NCI-H1436 (cell line): ENCODE measurements around the gene CD27.
"Not testable (repeated sequence)": the region's sequence is repeated elsewhere in the genome, so short reads cannot be mapped to it uniquely, and the experiment has no call there.

Experiments
- DNase-seq: peaks from one replicate; lab custom pipeline; 2025; lab: John Stamatoyannopoulos, UW

CD27 gene

DNA sequence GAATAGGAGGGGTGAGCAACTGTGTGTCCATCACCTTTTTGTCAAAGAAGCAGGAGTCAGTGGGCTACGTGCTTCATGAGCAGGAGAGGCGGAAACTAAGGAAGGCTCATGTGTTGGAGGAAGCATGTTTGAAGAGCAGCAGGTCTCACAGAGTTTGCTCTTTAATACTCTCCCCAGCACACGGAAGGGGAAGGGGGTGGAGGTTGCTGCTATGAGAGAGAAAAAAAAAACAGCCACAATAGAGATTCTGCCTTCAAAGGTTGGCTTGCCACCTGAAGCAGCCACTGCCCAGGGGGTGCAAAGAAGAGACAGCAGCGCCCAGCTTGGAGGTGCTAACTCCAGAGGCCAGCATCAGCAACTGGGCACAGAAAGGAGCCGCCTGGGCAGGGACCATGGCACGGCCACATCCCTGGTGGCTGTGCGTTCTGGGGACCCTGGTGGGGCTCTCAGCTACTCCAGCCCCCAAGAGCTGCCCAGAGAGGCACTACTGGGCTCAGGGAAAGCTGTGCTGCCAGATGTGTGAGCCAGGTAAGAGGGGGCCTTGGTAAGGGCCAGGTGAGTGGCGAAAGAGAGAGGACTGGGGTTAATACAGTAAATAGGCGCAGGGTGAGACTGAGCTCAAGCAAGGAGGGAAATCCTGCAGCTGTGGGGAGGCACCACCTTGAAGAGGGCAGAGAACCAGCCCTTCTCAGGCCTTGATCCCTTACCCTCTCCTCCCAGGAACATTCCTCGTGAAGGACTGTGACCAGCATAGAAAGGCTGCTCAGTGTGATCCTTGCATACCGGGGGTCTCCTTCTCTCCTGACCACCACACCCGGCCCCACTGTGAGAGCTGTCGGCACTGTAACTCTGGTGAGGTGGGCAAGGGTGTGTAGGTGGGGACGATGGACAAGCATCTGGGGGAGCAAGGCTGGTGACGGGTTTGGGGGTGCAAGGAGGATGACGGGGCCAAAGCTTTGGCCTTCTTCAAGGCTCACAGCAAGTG is at the start of gene CD27:
CD27 (plus strand) TSS at position 252 of the 985 bp plus-strand sequence; CDS start at position 393, 141 bp downstream.
- DNase-seq = no peak

DNA sequence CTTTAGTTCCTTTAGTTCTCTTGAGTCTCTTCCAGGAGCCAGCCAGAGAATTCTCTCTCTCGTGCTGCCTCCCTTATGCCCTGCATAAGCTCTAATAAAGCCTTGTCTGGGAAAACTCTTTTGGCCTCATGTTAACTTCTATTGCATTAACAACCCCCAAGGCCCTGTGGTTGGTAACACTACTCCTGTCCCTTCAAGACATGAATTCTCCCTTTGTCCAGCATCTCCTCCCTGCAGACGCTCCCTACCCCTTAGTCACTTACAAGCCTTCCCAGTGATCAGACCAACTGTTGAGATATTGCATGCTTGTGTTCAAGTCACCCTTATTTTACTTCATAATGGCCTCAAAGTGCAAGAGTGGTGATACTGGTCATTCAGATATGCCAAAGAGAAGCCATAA is 48.7 kb upstream of the CD27 start:
- DNase-seq = no peak

DNA sequence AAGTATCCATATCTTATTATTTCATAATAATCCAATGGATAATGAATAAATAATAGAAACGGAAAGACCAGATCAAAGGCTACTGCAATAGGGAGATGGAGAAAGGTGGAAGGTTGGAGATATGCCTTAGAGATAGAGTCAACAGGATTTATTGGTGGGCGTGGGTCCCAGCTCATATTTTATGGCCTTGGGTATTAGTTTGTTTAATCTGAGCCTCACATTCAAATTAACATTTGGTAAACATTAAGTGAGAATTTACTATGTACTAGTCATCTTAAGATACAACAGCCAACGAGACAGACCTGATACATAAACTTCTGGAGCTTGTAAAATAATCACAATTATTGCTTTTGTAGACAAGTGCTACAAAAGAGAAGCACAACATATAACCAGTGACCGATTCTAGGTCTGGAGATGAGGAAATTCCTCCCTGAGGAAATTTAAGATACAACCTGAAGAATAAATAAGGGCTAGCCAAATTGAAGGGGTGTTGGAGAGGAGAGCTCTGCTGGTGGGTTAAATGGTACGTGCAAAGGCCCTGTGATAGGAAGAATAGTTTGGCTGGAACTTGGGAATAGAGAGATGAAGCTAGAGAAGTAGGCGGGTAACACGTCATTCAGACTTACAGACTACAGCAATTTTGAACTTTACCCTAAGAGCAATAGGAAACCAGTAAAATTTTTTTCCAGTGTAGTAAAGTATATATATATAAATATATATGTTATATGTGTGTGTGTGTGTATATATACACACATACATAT is 44.7 kb upstream of the CD27 start:
- no peak for DNase-seq

DNA sequence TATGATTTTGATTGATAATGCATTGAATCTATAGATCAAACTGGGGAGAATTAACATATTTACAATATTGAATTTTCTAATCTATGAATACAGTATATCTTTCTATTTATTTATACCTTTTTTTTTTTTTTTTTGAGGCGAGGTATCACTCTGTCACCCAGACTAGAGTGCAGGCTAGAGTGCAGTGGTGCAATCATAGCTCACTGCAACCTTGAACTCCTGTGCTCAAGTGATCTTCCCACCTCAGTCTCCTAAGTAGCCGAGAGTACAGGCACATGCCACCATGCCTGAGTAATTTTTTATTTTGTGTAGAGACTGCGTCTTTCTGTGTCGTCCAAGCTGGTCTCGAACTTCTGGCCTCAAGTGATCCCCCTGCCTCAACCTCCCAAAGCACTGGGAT is 40.4 kb upstream of the CD27 start:
- DNase-seq = no peak

DNA sequence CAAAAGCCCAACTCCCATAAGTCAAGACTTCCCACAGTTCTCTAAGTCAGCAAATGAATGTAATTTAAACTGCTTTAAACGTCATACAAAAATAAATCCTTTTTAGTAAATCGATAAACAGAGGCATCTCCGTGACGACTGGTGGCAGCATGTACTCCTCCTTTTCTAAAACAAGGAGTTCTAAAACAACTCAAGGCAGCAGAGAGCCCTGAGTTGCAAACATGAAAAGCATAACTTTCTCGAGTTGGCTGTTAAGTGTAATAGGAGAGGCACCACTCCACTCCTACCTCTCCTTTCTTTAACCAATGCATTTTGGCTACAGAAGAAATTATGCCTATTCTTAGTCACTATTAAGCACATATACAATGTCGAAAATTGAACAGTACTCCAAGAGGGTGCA is 38.8 kb upstream of the CD27 start:
- no peak for DNase-seq

DNA sequence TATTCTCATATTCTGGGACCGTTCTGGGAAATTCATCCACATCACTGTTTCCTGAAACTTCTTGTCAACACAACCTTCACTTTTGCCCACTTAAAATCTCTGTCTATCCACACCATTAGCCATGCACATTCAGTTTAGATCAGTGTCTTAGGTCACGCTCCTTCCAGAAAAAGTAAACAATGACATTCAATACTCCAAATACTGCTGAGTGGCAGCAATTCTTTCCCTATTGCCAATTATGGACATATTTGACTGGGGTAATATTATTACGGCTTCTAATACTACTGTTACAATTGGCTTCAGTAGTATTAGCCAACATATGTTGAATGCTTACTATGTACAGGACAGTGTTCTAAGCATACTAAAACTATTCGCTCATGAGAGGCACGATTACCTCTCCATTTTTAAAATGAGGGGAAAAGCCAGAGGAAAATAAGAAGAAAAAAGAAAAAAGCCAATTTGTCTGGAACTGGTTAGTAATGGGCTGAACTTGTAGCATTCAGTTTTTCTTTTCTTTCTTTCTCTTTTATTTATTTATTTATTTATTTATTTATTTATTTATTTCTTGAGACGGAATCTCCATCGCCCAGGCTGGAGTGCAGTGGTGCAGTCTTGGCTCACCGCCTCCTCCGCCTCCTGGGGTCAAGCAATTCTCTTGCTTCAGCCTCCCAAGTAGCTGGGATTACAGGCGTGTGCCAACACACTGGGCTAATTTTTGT is 37.4 kb upstream of the CD27 start:
- DNase-seq = no peak

DNA sequence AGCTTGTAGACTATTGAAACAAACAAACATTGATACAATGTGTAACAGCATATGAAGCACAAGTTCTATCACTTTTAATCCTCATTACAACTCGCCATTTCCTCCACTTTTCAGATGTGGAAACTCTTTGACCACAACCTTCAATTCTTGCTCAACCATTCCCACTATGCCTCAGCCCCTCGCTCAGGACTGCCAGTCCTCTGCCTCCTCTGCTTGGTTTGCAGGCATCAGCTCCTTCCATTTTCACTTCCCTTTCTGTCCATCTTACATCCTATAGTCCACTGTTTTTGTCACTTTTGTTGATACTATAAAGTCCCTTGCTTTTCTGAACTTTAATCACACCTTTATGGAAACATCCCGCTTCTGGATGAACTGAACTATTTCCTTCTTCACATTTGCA is 28.2 kb upstream of the CD27 start:
- DNase-seq = no peak

DNA sequence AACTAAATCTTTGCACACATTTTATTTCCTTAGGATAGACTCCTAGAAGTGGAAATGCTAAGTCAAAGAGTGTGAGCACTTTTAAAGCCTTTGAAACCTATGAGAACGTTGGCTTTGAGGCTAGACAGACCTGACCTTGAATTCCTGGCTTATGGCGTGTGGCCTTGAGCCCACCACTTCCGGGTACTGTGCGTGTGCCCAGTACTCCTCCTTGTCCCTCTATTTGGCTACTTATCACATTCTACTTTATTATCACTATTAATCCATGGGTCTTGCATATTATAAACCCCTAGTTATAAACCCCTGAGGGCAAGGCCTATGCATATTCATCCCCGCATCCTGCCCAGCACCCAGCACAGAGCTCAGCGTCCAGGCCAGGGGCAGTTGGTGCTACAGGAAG is 26.0 kb upstream of the CD27 start:
- no peak for DNase-seq

DNA sequence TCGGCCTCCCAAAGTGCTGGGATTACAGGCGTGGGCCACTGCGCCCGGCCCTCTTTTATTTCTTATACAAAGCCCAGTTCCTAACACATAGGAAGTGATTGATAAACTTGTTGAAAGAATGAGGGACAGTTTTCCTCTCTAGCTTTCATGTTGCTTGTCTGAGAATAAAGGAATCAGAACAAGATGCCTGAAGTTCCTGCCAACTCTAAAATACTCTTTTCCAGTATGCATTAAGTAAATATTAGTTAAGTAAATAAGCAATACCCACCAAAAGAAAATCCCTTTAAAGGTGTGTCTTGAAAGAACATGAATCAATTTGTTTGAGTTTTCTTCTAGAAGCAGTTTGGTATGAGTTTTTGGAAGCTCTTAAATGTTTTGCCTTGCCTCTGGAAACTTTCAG is 24.4 kb upstream of the CD27 start:
- DNase-seq = no peak

DNA sequence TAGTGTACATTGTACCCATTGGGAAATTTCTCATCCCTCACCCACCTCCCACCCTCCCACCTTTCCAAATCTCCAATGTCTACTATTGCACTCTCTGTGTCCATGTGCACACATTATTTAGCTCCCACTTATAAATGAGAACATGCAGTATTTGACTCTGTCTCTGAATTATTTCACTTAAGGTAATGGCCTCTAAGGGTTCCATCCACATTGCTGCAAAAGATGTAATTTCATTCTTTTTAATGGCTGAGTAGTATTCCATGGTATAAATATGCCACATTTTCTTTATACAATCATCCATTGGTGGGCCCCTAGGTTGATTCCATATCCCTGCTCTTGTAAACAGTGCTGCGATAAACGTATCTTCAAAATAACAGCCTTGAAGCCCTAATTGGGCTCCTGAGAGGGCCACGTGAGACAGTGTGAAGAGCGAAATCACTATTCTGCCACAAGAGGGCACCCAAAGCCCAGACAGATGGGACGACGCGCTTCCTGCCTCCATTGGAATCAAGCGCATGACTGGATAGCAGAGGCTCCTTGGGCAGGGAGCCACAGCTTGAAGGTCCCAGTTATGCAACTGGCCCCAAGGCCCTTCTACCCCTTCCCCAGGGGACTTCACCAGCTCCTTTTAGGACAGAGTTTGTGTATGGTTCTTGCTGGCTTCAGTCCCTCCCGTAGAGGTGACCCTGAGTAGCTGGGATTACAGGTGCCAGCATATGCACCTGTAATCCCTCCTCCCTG is 21.3 kb upstream of the CD27 start:
- DNase-seq = peak; percentile 86

DNA sequence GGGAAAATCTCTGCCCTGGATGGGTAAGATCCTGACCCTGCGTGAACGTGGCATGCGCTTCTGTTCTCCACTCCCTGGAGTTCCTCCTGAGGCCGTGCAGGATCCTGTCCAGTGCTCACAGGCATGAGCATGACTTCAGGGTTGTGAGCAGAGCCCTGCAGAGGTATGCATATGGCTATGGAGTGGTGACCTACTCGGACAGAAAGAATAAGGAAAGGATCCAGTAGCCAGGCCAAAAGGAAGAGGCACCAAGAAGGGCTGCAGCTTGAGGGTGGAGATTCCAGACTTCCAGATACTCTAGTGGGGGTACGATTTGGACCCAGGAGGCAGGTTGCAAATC is 20.8 kb upstream of the CD27 start:
- no peak for DNase-seq

DNA sequence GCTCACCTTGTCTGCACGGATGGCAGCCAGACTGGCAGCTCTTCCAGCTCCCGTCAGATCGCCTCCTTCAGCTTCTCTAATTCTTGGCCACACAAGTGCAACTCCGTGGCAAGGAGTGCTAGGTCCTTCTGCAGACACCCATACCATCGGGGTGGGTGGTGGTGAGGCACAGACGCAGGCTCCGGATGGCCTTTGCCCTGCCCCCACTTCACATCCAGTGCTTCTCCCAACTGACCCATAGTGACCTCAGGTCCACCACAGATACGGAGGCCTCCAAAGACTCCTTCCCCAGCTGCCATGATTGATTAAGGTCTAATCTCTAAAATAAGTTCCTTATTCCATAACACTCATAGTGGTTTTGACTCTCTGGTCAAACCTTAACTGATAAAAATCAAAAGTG is 19.9 kb upstream of the CD27 start:
- no peak for DNase-seq

DNA sequence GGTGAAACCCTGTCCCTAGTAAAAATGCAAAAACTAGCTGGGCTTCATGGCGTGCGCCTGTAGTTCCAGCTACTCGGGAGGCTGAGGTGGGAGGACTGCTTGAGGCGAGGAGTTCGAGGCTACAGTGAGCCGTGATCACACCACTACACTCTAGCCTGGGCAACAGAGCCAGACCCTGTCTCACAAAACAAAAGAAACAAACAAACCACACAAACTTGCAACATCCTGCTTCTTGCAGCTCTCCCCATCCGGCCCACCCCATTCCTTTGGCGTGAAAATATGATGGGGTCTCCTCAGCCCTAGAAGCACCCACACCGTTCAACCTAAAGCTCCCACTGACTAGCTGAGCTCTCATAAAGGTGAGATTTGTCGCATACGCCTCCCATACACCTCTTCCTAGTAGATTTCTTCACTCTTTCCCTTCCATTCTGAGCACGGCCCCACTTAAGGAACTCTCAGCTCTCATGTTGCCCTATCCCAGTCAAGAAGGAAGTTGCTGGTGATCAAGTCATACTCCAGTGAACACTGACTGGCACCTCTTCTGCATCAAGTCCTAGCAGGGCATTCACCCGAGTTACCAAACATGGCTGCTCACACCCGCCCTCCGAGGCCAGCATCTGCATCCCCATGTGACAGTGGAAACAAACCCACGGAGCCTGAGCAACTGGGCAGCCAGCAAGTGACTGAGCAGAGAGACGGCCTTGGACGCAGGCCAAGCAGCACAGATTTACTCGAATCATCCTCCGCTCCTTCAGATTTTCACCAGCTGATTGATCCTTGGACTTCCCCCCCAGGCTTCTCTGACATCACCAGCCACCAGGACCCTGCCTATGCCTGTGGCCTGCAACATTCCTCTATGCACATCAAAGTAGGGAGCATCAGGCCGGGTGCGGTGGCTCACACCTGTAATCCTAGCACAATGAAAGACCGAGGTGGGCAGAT is 18.9 kb upstream of the CD27 start:
- DNase-seq = no peak

DNA sequence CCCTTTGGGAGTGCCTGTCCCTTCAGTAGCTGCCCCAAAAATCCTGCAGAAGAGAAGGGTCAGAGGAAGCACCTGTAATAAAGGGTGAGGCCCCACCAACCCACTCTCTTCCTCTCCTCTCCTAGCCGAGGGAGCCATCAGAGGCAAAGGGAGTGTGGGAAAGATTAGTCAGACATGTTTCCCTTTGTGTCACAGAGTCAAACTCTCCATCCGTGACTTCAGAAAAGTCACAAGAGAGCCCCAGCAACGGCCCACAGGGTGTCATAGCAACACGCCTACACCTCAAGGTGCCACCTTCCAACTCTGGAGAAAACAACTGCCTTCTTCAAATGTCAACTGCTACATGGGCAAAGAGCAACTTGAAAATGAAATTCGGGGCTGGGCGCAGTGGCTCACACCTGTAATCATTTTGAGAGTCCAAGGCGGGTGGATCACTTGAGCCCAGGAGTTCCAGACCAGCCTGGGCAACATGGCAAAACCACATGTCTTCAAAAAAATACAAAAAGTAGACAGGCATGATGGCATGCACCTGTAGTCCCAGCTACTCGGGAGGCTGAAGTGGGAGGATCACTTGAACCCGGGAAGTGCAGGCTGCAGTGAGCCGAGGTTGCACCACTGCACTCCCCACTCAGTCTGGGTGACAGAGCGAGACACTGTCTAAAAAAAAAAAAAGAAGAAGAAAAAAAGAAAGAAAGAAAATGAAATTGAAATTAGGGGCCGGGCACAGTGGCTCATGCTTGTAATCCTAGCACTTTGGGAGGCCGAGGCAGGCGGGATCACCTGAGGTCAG is 17.7 kb upstream of the CD27 start:
- DNase-seq = no peak

DNA sequence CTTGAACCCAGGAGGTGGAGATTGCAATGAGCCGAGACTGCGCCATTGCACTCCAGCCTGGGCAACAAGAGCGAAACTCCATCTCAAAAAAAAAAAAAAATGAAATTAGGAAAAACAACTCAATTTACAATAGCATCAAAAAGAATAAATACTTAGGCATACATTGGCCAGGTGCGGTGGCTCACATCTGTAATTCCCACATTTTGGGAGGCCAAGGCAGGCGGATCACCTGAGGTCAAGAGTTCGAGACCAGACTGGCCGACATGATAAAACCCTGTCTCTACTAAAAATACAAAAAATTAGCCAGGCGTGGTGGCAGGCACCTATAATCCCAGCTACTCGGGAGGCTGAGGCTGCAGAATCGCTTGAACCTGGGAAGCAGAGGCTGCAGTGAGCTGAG is 17.0 kb upstream of the CD27 start:
- DNase-seq = not testable (repeated sequence)

DNA sequence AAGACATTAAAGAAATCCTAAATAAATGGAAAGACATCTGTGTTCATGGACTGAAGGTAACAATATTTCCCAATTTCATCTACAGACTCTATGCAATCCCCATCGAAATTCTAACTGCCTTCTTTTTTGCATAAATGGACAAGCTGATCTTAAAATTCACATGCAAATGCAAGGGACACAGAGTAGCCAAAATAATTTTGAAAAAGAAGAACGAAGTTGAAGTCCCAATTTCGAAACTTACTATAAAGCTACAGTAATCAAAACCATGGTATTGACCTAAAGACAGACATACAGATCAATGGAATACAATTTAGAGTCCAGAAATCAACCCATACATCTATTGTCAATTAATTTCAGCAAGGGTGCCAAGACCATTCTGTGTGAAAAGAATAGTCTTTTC is 16.4 kb upstream of the CD27 start:
- no peak for DNase-seq

DNA sequence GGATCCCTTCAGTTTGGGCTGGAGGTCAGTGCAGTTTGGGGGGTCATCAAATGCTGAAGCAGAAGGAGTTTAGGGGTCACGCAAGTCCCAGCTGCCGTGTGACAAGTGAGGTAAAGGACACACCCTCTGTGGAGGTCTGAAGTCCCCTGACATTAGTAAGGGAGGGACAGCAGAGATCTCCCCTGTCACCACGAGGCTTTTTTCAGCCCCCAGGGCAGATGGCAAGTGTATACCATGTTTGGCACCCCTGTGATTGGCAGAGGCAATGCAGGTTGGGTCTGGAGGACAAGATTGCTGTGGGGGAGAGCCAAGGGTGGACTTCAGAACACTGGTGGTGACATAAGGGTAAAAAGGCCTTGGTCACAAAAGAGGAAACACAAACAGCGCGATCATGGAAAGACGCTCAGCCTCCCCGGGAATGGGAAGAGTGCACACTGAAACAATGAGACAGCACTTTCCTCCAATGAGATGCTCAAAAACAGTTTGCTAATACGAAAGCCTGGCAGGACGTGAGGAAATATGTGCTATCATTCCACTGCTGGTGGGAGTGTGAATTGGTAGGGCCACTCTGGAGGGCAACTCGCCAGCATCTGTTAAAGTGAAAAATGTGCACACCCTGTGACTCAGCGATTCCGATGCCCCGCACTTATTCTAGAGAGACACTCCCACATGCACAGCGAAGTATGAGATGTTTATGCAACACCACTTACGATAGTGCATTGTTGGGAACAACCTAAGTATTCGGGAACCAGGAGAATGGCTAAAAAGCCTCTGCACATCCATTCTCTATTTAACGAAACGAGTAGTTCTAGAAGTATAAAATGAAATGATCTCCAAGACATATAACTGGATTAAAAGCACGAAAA is 14.4 kb upstream of the CD27 start:
- DNase-seq = no peak

DNA sequence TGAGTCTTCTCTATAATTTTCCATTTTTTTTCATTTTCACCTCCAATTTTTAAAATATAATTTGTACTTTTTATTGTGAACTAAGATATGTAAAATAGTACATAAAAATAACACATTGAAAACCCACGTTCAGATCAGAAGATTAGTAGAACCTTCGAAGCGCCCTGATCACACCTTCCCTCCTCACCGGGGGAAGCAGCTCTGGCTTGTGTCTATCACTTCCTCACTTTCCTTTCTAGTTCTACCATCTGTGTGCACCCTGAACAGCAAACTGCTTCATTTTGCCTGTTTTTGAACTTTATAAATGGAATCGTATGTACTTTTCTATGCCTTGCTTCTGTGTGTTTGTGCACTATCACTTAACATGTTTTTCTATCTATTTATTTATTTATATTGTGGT is 11.8 kb upstream of the CD27 start:
- no peak for DNase-seq
